Activated CD8-positive, alpha-beta memory T cell treated with anti-CD3 and anti-CD28 coated beads, Interleukin-2, amount 10 ng/mL, durations not matched to agents 7 days and 5 days (primary cell): ENCODE results near the gene KLF6. TPM values are rescaled to one million over a fixed set of nuclear protein-coding genes. Genes with fewer than 3 reads are reported as not detected.
"Not testable (repeated sequence)": the region's sequence is repeated elsewhere in the genome, so short reads cannot be mapped to it uniquely, and the experiment has no call there.

ENCODE experiments used
- ATAC-seq: fragments of 150-1000 bp; cut with Tn5 transposase; one replicate; pipeline ENCODE4 v1.10.0; 2021; ENCODE audit warnings: moderate library complexity
- CTCF ChIA-PET: fragments of 350-600 bp; sonication (Branson Sonifier 250); formaldehyde crosslinking; loops from one replicate; lab custom pipeline; 2021; ENCODE audit warnings: antibody characterized with exemption; lab: Charles Lee
- DNase-seq: peaks from one replicate; pipeline ENCODE4 v3.0.0-alpha.2; 2020
- H3K27ac Mint-ChIP-seq: one replicate; pipeline ENCODE4 v1.8.0; 2021; ENCODE audit warnings: mild to moderate bottlenecking, mixed read lengths
- H3K27me3 Mint-ChIP-seq: one replicate; pipeline ENCODE4 v1.8.0; 2021; ENCODE audit warnings: mixed read lengths
- H3K36me3 Mint-ChIP-seq: one replicate; pipeline ENCODE4 v1.8.0; 2021; ENCODE audit warnings: mild to moderate bottlenecking, mixed read lengths
- H3K4me1 Mint-ChIP-seq: one replicate; pipeline ENCODE4 v1.8.0; 2021; ENCODE audit warnings: mixed read lengths
- H3K4me3 Mint-ChIP-seq: one replicate; pipeline ENCODE4 v1.8.0; 2021; ENCODE audit warnings: mild to moderate bottlenecking, moderate library complexity, mixed read lengths
- H3K9me3 Mint-ChIP-seq: one replicate; pipeline ENCODE4 v1.8.0; 2022; ENCODE audit warnings: low read depth, mixed read lengths
- total RNA-seq, 2 experiments: library from RNA; stranded (reverse); gene quantifications; one replicate each; pipeline ENCODE4 v1.2.3, GENCODE V29; 2021

KLF6 gene
- total RNA-seq, 2 experiments from 2014 or later: 149 to 208 TPM

- CTCF ChIA-PET: no interaction called here
- Mint-ChIP-seq H3K4me1 (peaks cover 22% of the 10 kb centered on the region), H3K27ac (no peak overlapping the region), H3K27me3 (no peaks in the 10 kb centered on the region), H3K4me3 (no peak overlapping the region), H3K9me3 (no peaks in the 10 kb centered on the region), H3K36me3 (peaks cover 3% of the 10 kb centered on the region)
- no peak for DNase-seq
- no peak for ATAC-seq
Measured at GRCh38 chr10:3735175-3735574, 49.8 kb downstream of the KLF6 start.

DNA sequence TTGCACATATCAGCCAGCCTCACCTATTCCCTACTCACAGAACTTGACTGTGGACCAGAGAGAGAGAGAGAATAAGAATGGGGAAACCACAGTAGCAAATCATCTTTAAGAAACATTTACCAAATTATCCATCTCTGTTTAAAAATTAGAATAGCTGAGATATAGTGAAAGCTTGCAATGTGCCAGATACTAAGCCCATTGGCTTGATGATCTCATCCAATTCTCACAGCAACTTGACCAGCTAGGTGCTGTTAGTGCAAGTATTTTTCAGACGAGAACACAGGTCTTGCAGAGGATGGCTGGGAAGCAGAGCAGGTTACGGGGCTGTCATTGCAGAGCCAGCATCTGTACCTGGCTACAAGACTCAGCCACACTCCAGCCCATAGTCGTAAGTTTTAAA is 50.9 kb downstream of the KLF6 start:
- Mint-ChIP-seq H3K36me3 (peaks cover 3% of the 10 kb centered on the region), H3K4me1 (peaks cover 18% of the 10 kb centered on the region), H3K27ac (no peak overlapping the region), H3K4me3 (no peak overlapping the region), H3K9me3 (peaks cover 2% of the 10 kb centered on the region), H3K27me3 (no peaks in the 10 kb centered on the region)
- CTCF ChIA-PET: no interaction called here
- no peak for ATAC-seq
- no peak for DNase-seq

DNA sequence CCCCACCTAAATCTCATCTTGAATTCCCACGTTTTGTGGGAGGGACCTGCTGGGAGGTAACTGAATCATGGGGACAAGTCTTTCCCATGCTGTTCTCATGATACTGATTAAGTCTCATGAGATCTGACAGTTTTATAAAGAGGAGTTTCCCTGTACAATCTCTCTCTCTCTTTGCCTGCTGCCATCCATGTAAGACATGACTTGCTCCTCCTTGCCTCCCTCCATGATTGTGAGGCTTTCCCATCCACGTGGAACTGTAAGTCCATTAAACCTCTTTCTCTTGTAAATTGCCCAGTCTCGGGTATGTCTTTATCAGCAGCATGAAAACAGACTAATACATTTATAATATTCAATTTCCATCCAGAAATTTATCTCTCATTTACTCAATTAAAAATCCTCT is 52.8 kb downstream of the KLF6 start:
- peaks cover 11% of the 10 kb centered on the region for H3K4me1 Mint-ChIP-seq
- DNase-seq, CTCF ChIA-PET, H3K27ac Mint-ChIP-seq, ATAC-seq, H3K4me3 Mint-ChIP-seq, H3K36me3 Mint-ChIP-seq, H3K27me3 Mint-ChIP-seq, H3K9me3 Mint-ChIP-seq: not testable (repeated sequence)

DNA sequence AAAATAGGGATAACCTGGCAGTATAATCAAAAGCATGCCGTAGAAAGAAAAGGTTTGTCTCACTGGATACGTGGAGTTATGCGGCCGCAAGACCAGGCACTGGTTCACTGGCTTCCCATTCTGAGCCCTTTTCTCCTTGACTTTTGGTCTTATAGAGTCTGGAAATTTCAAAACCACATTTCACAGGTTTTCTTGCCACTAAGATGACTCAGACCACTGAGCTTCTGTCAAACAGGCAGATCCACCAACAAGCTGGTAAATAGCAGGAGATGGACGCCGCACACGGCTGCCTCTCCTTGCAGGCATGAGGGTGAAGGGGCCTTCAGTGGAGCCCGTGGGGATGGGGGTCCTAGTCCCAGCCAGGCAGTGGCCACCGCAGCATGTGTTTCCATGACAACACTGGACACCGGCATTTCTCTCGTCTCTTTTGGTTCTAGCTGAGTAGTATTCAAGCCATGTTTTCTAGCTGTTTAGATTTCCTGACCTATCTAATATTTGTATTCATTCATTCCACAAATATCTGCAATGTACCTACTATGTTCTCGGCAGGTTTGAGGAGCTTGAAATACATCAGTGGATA is 55.5 kb downstream of the KLF6 start:
- CTCF ChIA-PET: interaction anchor here (0.6 kb wide), 1 partner anchor 446 kb away, joined by 3 read pairs; no protein-coding TSS in a partner anchor
- Mint-ChIP-seq H3K27ac (no peak overlapping the region), H3K36me3 (peaks cover 5% of the 10 kb centered on the region), H3K9me3 (peaks cover 2% of the 10 kb centered on the region), H3K27me3 (peaks cover 13% of the 10 kb centered on the region), H3K4me1 (peaks cover 9% of the 10 kb centered on the region), H3K4me3 (no peak overlapping the region)
- DNase-seq: no peak
- no peak for ATAC-seq

DNA sequence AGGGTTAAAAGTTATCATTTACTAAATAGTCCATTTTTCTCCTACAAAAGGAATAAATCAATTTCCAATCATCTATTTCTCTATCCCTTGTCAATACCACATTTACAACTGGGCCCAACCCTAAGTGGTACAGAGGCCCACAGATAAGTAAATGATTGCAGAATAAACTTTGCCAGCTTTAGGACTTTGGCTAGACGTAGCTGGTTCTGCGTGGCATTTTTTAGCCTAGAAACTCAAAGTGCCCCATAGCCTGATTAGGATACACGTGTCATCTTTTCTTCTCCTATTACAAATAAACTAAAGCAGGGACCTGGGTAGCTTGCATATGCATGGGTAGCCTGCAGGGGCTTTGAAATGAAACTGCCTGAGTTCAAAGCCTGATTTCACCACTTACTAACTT is 56.4 kb downstream of the KLF6 start:
- H3K36me3 Mint-ChIP-seq: peaks cover 5% of the 10 kb centered on the region

DNA sequence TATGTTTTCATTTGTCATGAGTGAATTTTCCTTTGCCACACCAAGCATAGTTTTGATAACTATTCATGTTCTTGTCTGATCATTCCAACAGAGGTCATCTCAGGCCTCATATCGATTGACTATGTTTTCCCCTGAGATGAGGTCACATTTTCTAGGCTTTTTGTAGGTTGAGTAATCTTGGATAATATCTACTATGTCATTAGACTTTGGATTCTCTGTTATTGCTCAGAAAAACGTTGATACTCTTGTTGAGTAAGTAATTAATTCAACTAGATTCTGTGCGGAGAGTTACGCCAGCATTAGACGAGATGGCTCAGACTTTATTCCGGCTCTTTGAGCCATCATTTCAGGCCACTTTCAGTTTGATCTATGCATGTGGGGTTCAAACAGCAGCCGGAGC is 57.7 kb downstream of the KLF6 start:
- H3K4me1 Mint-ChIP-seq: peaks cover 6% of the 10 kb centered on the region
- H3K9me3 Mint-ChIP-seq: peaks cover 2% of the 10 kb centered on the region
- DNase-seq (no peak), ATAC-seq (no peak)
- H3K4me3 Mint-ChIP-seq: no peak overlapping the region
- peaks cover 5% of the 10 kb centered on the region for H3K36me3 Mint-ChIP-seq
- peaks cover 24% of the 10 kb centered on the region for H3K27me3 Mint-ChIP-seq
- CTCF ChIA-PET: no interaction called here
- no peak overlapping the region for H3K27ac Mint-ChIP-seq

More for the DNA sequence above, 56.4 kb downstream of the KLF6 start:
- H3K27ac Mint-ChIP-seq: no peak overlapping the region
- peaks cover 2% of the 10 kb centered on the region for H3K9me3 Mint-ChIP-seq
- H3K4me3 Mint-ChIP-seq: no peak overlapping the region
- CTCF ChIA-PET: interaction anchor here (0.6 kb wide), 1 partner anchor 445 kb away, joined by 3 read pairs; no protein-coding TSS in a partner anchor
- ATAC-seq (no peak), DNase-seq (no peak)
- peaks cover 17% of the 10 kb centered on the region for H3K27me3 Mint-ChIP-seq
- H3K4me1 Mint-ChIP-seq: peaks cover 6% of the 10 kb centered on the region
